ENCODE data around the gene SCYL1. TPM values are rescaled to one million over a fixed set of nuclear protein-coding genes. Genes with fewer than 3 reads are reported as not detected.
A peak's percentile ranks its signal among the peaks of the same experiment; 100 is the strongest.

Gene SCYL1
- total RNA-seq, 1 donor = 109 TPM

GRCh38 chr11:65504674-65505465 is 20.0 kb upstream of the SCYL1 start:
- H3K36me3 ChIP-seq (ENCODE audit: insufficient read depth, low read length) = peaks cover 63% of the 10 kb centered on the region
- no peaks in the 10 kb centered on the region for H3K4me1 ChIP-seq (ENCODE audit: insufficient read depth, low read length)
- H3K4me3 ChIP-seq (ENCODE audit: insufficient read depth, low read length) = peak overlapping the region; percentile 86
- H2AFZ ChIP-seq (ENCODE audit: low read length) = no peak overlapping the region
- H3K4me2 ChIP-seq (ENCODE audit: insufficient read depth, low read length) = peak overlapping the region; percentile 86
- H4K20me1 ChIP-seq (ENCODE audit: insufficient read depth, low read length) = peaks cover 58% of the 10 kb centered on the region
- H3K79me2 ChIP-seq (ENCODE audit: insufficient read depth, low read length) = peaks cover 71% of the 10 kb centered on the region
- no peaks in the 10 kb centered on the region for H3K27me3 ChIP-seq (ENCODE audit: insufficient read depth, low read length)
- no peak for DNase-seq (ENCODE audit: insufficient read length, low spot score, missing footprints)
- H3K27ac ChIP-seq (ENCODE audit: low read depth, low read length) = peak overlapping the region; percentile 95
- TF ChIP-seq CTCF (IDR thresholded peaks at IDR 0.05; ENCODE audit: extremely low read depth, low read depth, low read length) = no peak
- H3K9me3 ChIP-seq (ENCODE audit: low read depth, low read length) = no peaks in the 10 kb centered on the region

- peak overlapping the region; percentile 86 for H3K4me2 ChIP-seq (ENCODE audit: insufficient read depth, low read length)
- no peak for TF ChIP-seq CTCF (IDR thresholded peaks at IDR 0.05; ENCODE audit: extremely low read depth, low read depth, low read length)
- no peak overlapping the region for H2AFZ ChIP-seq (ENCODE audit: low read length)
- no peaks in the 10 kb centered on the region for H3K27me3 ChIP-seq (ENCODE audit: insufficient read depth, low read length)
- H3K4me1 ChIP-seq (ENCODE audit: insufficient read depth, low read length) = no peaks in the 10 kb centered on the region
- peaks cover 51% of the 10 kb centered on the region for H4K20me1 ChIP-seq (ENCODE audit: insufficient read depth, low read length)
- DNase-seq (ENCODE audit: insufficient read length, low spot score, missing footprints) = peak; percentile 23
- peaks cover 66% of the 10 kb centered on the region for H3K79me2 ChIP-seq (ENCODE audit: insufficient read depth, low read length)
- peak overlapping the region; percentile 95 for H3K27ac ChIP-seq (ENCODE audit: low read depth, low read length)
- H3K4me3 ChIP-seq (ENCODE audit: insufficient read depth, low read length) = peak overlapping the region; percentile 86
- peaks cover 56% of the 10 kb centered on the region for H3K36me3 ChIP-seq (ENCODE audit: insufficient read depth, low read length)
- no peaks in the 10 kb centered on the region for H3K9me3 ChIP-seq (ENCODE audit: low read depth, low read length)
These were observed 19.2 kb upstream of the SCYL1 start for GRCh38 chr11:65505466-65506289.

- H3K36me3 ChIP-seq (ENCODE audit: insufficient read depth, low read length) = peaks cover 49% of the 10 kb centered on the region
- no peaks in the 10 kb centered on the region for H3K9me3 ChIP-seq (ENCODE audit: low read depth, low read length)
- peak overlapping the region; percentile 95 for H3K27ac ChIP-seq (ENCODE audit: low read depth, low read length)
- H3K4me1 ChIP-seq (ENCODE audit: insufficient read depth, low read length) = no peaks in the 10 kb centered on the region
- no peak for DNase-seq (ENCODE audit: insufficient read length, low spot score, missing footprints)
- H3K4me3 ChIP-seq (ENCODE audit: insufficient read depth, low read length) = peak overlapping the region; percentile 86
- no peak overlapping the region for H2AFZ ChIP-seq (ENCODE audit: low read length)
- H3K79me2 ChIP-seq (ENCODE audit: insufficient read depth, low read length) = peaks cover 60% of the 10 kb centered on the region
- no peak for TF ChIP-seq CTCF (IDR thresholded peaks at IDR 0.05; ENCODE audit: extremely low read depth, low read depth, low read length)
- no peaks in the 10 kb centered on the region for H3K27me3 ChIP-seq (ENCODE audit: insufficient read depth, low read length)
- peaks cover 44% of the 10 kb centered on the region for H4K20me1 ChIP-seq (ENCODE audit: insufficient read depth, low read length)
- H3K4me2 ChIP-seq (ENCODE audit: insufficient read depth, low read length) = peak overlapping the region; percentile 86
These were observed 18.6 kb upstream of the SCYL1 start for GRCh38 chr11:65506290-65506771.

Data from osteoblast (primary cell).